ENCODE data around the gene NRF1. TPM values are rescaled to one million over a fixed set of nuclear protein-coding genes. Genes with fewer than 3 reads are reported as not detected.

Gene NRF1
- total RNA-seq, 1 donor from 2014 or later = 29.7 TPM

DNA sequence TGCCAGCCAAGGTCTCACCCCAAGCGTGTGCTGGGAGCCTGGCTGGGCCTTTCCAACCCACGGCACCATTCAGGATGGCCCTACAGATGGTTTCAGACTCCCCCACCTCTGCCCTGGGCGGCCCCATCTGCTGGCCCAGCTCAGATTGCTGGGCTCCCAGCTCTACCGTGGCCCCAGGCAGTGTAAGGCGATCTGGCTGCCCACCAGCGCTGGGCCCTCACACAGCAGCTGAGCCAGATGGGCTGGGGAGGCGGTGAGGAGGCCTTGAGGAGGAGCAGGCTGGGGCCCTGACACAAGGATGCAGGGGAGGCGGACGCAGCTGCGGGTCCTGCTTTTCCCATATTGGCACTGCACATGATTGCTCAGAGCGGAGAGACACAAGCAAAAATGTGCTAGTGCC is 162.8 kb downstream of the NRF1 start:
- Mint-ChIP-seq H3K27ac (no peak overlapping the region), H3K36me3 (ENCODE audit: insufficient read depth) (peaks cover 2% of the 10 kb centered on the region), H3K9me3 (ENCODE audit: low read depth) (no peaks in the 10 kb centered on the region), H3K4me3 (ENCODE audit: low read depth) (no peak overlapping the region), H3K4me1 (ENCODE audit: low read depth) (peaks cover 6% of the 10 kb centered on the region), H3K27me3 (peaks cover 16% of the 10 kb centered on the region)
- DNase-seq (ENCODE audit: low spot score, unreplicated experiment) = no peak
- TF ChIP-seq, protein P1, sequence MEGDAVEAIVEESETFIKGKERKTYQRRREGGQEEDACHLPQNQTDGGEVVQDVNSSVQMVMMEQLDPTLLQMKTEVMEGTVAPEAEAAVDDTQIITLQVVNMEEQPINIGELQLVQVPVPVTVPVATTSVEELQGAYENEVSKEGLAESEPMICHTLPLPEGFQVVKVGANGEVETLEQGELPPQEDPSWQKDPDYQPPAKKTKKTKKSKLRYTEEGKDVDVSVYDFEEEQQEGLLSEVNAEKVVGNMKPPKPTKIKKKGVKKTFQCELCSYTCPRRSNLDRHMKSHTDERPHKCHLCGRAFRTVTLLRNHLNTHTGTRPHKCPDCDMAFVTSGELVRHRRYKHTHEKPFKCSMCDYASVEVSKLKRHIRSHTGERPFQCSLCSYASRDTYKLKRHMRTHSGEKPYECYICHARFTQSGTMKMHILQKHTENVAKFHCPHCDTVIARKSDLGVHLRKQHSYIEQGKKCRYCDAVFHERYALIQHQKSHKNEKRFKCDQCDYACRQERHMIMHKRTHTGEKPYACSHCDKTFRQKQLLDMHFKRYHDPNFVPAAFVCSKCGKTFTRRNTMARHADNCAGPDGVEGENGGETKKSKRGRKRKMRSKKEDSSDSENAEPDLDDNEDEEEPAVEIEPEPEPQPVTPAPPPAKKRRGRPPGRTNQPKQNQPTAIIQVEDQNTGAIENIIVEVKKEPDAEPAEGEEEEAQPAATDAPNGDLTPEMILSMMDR (IDR thresholded peaks at IDR 0.05; ENCODE audit: unreplicated experiment) = no peak

DNA sequence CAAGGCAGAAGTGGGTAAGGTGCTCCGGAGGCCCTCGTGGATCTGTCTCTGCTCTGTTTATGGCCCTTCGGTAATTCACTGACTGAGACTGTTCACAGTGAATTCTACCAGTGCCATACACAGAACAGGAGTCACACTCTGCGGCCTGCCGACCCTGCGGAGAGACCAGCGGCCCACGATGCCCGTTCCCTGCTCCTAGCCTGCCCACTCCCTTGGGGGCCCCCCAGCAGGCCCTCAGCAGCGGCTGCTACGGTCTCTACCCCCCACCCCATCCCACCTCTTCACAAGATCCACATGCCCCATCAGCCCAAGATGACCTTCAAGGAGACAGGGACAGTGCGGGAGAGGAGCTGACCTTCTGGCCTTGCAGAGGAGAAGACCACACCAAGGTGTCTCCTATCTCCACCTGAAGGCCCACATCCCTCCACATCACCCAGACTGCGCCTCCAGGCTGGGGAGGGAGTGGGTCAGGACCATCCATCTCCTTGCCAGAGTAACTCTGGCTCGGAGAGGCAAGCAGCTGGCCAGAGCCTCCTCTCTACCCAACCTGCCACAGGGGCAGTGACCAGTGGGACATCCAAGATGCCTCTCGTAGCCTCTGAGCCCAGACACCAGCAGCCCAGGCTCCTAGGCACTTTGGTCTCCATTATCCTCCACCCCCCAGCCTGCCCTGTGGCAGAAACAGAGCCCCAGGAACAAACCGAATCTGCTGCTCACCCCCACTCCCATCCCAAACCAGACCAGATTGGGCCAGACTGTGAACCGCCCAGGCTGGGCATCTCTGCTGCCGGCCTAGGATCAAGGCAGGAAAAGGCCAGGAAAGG is 163.6 kb downstream of the NRF1 start:
- TF ChIP-seq, protein P1 (IDR thresholded peaks at IDR 0.05; ENCODE audit: unreplicated experiment) = no peak
- Mint-ChIP-seq H3K4me3 (ENCODE audit: low read depth) (no peak overlapping the region), H3K36me3 (ENCODE audit: insufficient read depth) (peaks cover 2% of the 10 kb centered on the region), H3K9me3 (ENCODE audit: low read depth) (no peaks in the 10 kb centered on the region), H3K27ac (no peak overlapping the region), H3K4me1 (ENCODE audit: low read depth) (peaks cover 6% of the 10 kb centered on the region), H3K27me3 (peaks cover 16% of the 10 kb centered on the region)
- DNase-seq (ENCODE audit: low spot score, unreplicated experiment) = no peak

DNA sequence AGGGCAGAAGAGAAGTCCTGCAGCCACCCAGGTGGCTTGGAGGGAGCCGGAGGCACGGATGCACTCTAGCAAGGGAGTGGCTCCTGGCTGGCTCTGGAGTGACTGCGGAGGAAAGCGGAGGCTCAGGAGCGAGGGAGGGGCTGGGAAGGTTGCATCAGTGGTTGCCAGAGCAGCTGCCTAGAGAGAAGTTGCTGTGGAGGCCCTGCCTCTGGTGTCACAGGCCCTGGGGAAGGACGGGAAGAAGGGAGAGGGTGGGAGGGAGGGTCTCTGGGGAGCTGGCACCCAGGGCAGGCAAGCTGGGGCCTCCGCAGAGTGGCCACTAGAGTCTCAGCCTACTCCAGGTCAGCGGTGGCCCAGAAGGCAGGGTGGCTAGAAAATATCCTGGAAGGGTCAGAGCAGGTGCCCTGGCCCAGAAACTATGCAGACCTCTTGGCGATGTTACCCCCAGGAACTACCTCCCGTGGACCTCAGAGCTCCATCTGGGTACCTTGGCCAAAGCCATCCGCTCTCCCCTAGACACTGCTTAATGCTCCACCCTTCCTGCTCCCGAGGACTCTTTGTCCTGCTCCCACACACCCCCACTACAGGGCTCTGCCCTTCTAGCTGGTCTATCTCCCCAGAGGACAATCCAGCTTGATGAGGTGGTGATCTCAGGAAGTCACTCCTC is 164.3 kb downstream of the NRF1 start:
- TF ChIP-seq, protein P1 (IDR thresholded peaks at IDR 0.05; ENCODE audit: unreplicated experiment) = no peak
- DNase-seq (ENCODE audit: low spot score, unreplicated experiment) = no peak
- H3K4me3 Mint-ChIP-seq (ENCODE audit: low read depth) = no peak overlapping the region
- H3K4me1 Mint-ChIP-seq (ENCODE audit: low read depth) = peaks cover 6% of the 10 kb centered on the region
- no peak overlapping the region for H3K27ac Mint-ChIP-seq
- H3K36me3 Mint-ChIP-seq (ENCODE audit: insufficient read depth) = peaks cover 2% of the 10 kb centered on the region
- H3K9me3 Mint-ChIP-seq (ENCODE audit: low read depth) = no peaks in the 10 kb centered on the region
- H3K27me3 Mint-ChIP-seq = peaks cover 16% of the 10 kb centered on the region

DNA sequence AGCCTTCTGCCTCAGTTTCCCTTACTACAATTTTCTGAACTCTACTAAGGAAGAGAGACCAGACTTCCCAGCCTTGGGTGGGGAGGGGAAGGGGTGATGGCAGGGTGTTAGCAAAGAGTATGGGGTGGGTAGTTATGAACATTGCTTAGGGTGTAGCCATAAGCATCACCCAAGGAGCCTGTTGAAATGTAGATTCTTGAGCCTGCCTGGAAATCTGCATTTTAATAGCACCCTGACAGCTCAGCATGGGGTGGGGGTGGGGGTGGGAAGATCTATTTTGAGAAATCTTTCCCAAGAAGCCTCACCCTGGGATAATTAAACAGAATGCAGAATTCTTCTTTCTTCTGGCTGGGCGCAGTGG is 164.8 kb downstream of the NRF1 start:
- H3K4me3 Mint-ChIP-seq (ENCODE audit: low read depth) = no peak overlapping the region

DNA sequence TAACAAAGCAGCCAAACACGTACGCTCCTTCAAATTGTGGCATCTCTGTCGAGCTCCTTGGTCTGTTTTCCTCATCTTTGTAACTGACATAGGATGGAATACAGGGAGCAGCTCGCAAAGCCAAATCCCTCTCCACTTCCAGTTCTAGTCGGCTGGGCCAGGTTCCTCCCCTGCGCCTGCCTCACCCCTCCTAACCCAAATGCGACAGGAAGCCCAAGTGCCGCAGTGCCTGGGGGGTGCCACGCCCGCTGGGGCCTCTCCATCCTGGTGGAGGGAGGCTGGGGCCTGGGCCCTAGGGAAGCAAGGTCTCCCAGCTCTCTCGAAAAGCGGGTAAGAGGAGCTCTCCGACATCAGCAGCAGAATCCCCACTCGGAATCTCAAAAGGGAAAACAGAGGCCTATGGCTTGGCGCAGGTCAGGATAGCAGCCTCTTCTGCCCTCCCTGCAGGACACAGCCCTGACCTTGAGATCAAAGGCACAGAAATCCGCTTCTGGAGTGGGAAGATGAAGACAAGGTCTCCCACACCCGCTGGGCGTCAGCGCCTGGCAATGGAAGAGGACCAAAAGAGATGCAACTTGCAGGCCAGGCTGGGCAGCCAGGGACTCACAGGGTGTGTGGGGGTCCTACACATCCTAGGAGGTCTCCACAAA is 165.8 kb downstream of the NRF1 start:
- Mint-ChIP-seq H3K4me3 (ENCODE audit: low read depth) (no peak overlapping the region), H3K4me1 (ENCODE audit: low read depth) (peaks cover 8% of the 10 kb centered on the region), H3K27ac (no peak overlapping the region), H3K27me3 (peaks cover 30% of the 10 kb centered on the region), H3K9me3 (ENCODE audit: low read depth) (no peaks in the 10 kb centered on the region), H3K36me3 (ENCODE audit: insufficient read depth) (peaks cover 2% of the 10 kb centered on the region)
- TF ChIP-seq, protein P1 (IDR thresholded peaks at IDR 0.05; ENCODE audit: unreplicated experiment) = no peak
- DNase-seq (ENCODE audit: low spot score, unreplicated experiment) = no peak

More for the DNA sequence above, 164.8 kb downstream of the NRF1 start:
- Mint-ChIP-seq H3K4me1 (ENCODE audit: low read depth) (peaks cover 9% of the 10 kb centered on the region), H3K36me3 (ENCODE audit: insufficient read depth) (peaks cover 2% of the 10 kb centered on the region), H3K27ac (no peak overlapping the region), H3K9me3 (ENCODE audit: low read depth) (no peaks in the 10 kb centered on the region), H3K27me3 (peaks cover 22% of the 10 kb centered on the region)
- no peak for DNase-seq (ENCODE audit: low spot score, unreplicated experiment)
- TF ChIP-seq, protein P1 (IDR thresholded peaks at IDR 0.05; ENCODE audit: unreplicated experiment) = no peak

Data from progenitor cell of endocrine pancreas (in vitro differentiated cells).